Measurements from ENCODE around the gene C1QBP. TPM values are rescaled to one million over a fixed set of nuclear protein-coding genes. Genes with fewer than 3 reads are reported as not detected.

Gene C1QBP
- total and polyA plus RNA-seq, 2 of the 4 experiments (the other 2 are of a cell fraction) = 172 to 173 TPM

GRCh38 chr17:5481451-5481850, 42.5 kb upstream of the C1QBP start:
- 100% methylated on average over 4 of the region's 4 CpGs; no CpG with 5 or more reads in 1 of the 2 experiments for WGBS, 2 experiments (ENCODE audit: extremely low coverage in 2 of 2, insufficient read length in 1 of 2)

More at GRCh38 chr17:5481451-5481850, 42.5 kb upstream of the C1QBP start:
- Histone ChIP-seq H3K23ac (ENCODE audit: low read depth, low read length) (no peak overlapping the region), H4K8ac (ENCODE audit: low read depth in 2 of 2, low read length in 2 of 2) (no peak overlapping the region), H3K27me3 (ENCODE audit: control insufficient read depth, insufficient read depth, low read length) (no peaks in the 10 kb centered on the region), H4K91ac (ENCODE audit: insufficient read depth, low read depth, low read length) (no peak overlapping the region), H4K5ac (ENCODE audit: low read depth, low read length) (no peak overlapping the region), H3K4me3 (ENCODE audit: insufficient read depth, low read depth, low read length) (no peak overlapping the region), H3K4ac (ENCODE audit: low read depth, low read length) (no peak overlapping the region), H3K79me1 (ENCODE audit: low read depth in 1 of 2, low read length in 2 of 2) (peaks cover 42 to 62% of the 10 kb centered on the region in 2 experiments), H2BK120ac (ENCODE audit: low read depth, low read length) (no peak overlapping the region), H3K4me2 (ENCODE audit: low read depth, low read length) (no peak overlapping the region), H3K27ac (ENCODE audit: insufficient read depth, low read length) (no peak overlapping the region), H3K9me3 (ENCODE audit: control insufficient read depth, insufficient read depth, low read length) (no peaks in the 10 kb centered on the region), H2BK15ac (ENCODE audit: low read depth, low read length) (no peak overlapping the region), H4K20me1 (ENCODE audit: insufficient read depth, low read length) (peaks cover 2% of the 10 kb centered on the region), H2AFZ (replicated peaks; ENCODE audit: low read length, poor library complexity) (no peak overlapping the region), H3K18ac (ENCODE audit: low read depth, low read length) (no peak overlapping the region), H2AK5ac (ENCODE audit: low read depth, low read length) (no peak overlapping the region), H2BK20ac (ENCODE audit: low read depth, low read length) (no peak overlapping the region), H2AK9ac (replicated peaks; ENCODE audit: low read depth, low read length, poor library complexity) (no peak overlapping the region), H2BK5ac (ENCODE audit: low read depth, low read length, poor library complexity, severe bottlenecking) (no peak overlapping the region), H3K9ac (ENCODE audit: low read depth, low read length) (no peak overlapping the region), H3K36me3 (ENCODE audit: control insufficient read depth, insufficient read depth, low read length) (peaks cover 42% of the 10 kb centered on the region), H3K14ac (replicated peaks; ENCODE audit: low read depth, low read length) (no peak overlapping the region), H3K4me1 (ENCODE audit: control insufficient read depth, insufficient read depth, low read length) (no peaks in the 10 kb centered on the region), H3K9me1 (ENCODE audit: insufficient read depth, low read length) (0 out of 2 replicates have a peak, but pooled peaks cover 2% of the 10 kb centered on the region), H3K56ac (ENCODE audit: extremely low read depth, insufficient read depth, low read length) (no peak overlapping the region)
- ATAC-seq (ENCODE audit: low read depth) (no peak), DNase-seq (no peak)
- TF ChIP-seq MAZ (IDR thresholded peaks at IDR 0.05; ENCODE audit: borderline replicate concordance, low read depth, low read length) (no peak), RFX5 (IDR thresholded peaks at IDR 0.05; ENCODE audit: low read depth, low read length) (no peak), BHLHE40 (IDR thresholded peaks at IDR 0.05; ENCODE audit: low read depth, low read length) (no peak), NFE2L2 (IDR thresholded peaks at IDR 0.05; ENCODE audit: low read depth, low read length) (no peak), FOS (IDR thresholded peaks at IDR 0.05; ENCODE audit: low read depth, low read length) (no peak), CHD1 (IDR thresholded peaks at IDR 0.05; ENCODE audit: low read depth, low read length) (no peak)
- ChIA-PET CTCF (no interaction called here), POLR2A (ENCODE audit: unreplicated experiment) (no interaction called here)
- intact Hi-C loops (cut with micrococcal nuclease) (no loop called here), dilution Hi-C loops (cut with HindIII; ENCODE audit: low sequenced_read_pairs, unreplicated experiment) (no loop called here), in situ Hi-C loops (cut with MboI; ENCODE audit: low sequenced_read_pairs) (no loop called here)
- no TSS peak for BruUV-seq (replicated peaks)
